IPS DF 19.7 (cell line): ENCODE results near the gene ZNF493.

ENCODE experiments used
- DNase-seq: peaks from one replicate; pipeline ENCODE4 v3.0.0-alpha.2; 2013; ENCODE audit warnings: low read depth, low spot score

Gene ZNF493

GRCh38 chr19:21462540-21462939 is 65.6 kb downstream of the ZNF493 start:
- no peak for DNase-seq

DNA sequence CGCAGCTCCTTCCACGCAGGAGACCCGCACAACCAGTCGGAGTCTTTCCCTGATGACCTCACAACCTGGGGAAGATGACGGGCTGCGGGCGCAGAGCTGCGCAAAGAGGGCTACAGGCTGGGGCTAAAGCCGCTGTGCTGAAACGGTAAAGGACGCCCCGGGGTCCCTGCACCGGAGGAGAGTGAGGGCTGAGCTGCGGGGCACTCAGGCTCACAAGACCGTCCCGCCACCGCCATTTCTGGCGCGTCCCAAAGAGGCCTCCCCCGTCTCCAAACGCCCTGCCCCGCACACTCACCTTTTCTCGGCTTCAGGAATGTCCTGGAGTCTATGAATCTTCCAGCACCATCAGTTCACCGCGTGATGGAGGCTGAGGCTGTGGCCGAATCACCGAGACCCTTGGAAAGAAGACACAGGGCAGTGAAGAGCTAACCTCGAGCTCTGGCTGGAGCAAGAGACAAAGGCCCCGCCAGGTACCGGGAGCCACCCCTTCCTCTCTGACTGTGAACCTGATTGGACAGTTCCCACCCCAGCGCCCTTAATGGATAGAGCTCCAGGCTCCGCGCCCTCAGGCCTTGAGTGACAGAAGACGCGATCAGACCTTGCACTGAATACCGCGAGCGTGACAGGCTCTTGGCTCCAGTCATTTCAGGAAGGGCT is 66.6 kb downstream of the ZNF493 start:
- peak; percentile 83 for DNase-seq

GRCh38 chr19:21466627-21467026 is 69.7 kb downstream of the ZNF493 start:
- DNase-seq = no peak

GRCh38 chr19:21468791-21469190 is 71.9 kb downstream of the ZNF493 start:
- DNase-seq = no peak

- no peak for DNase-seq
Measured at GRCh38 chr19:21472507-21472906, 75.6 kb downstream of the ZNF493 start.

- no peak for DNase-seq
Measured at GRCh38 chr19:21474671-21475181, 77.8 kb downstream of the ZNF493 start.
